ENCODE measurements around the gene ADGRF3.
"Not testable (repeated sequence)": the region's sequence is repeated elsewhere in the genome, so short reads cannot be mapped to it uniquely, and the experiment has no call there.

Gene ADGRF3

GRCh38 chr2:26346454-26347053 is at the start of gene ADGRF3:
Gene ADGRF3 (minus strand): TSS chr2:26346789. CDS start chr2:26346234, 555 bp downstream.
- DNase-seq, result peak; percentile 67

- no peak for DNase-seq
Measured at GRCh38 chr2:26395394-26395793, 48.8 kb upstream of the ADGRF3 start.

GRCh38 chr2:26394694-26395093 is 48.1 kb upstream of the ADGRF3 start:
- DNase-seq, result no peak

GRCh38 chr2:26387189-26387588 is 40.6 kb upstream of the ADGRF3 start:
- DNase-seq, result no peak

GRCh38 chr2:26384597-26384996 is 38.0 kb upstream of the ADGRF3 start:
- DNase-seq, result no peak

- no peak for DNase-seq
Measured at GRCh38 chr2:26384183-26384582, 37.6 kb upstream of the ADGRF3 start.

- no peak for DNase-seq
Measured at GRCh38 chr2:26382564-26382963, 36.0 kb upstream of the ADGRF3 start.

- DNase-seq, result no peak
Measured at GRCh38 chr2:26380281-26380680, 33.7 kb upstream of the ADGRF3 start.

- no peak for DNase-seq
Measured at GRCh38 chr2:26376799-26377198, 30.2 kb upstream of the ADGRF3 start.

- not testable (repeated sequence) for DNase-seq
Measured at GRCh38 chr2:26370909-26371308, 24.3 kb upstream of the ADGRF3 start.

GRCh38 chr2:26369664-26370063 is 23.1 kb upstream of the ADGRF3 start:
- DNase-seq, result not testable (repeated sequence)

- no peak for DNase-seq
Measured at GRCh38 chr2:26366957-26367356, 20.4 kb upstream of the ADGRF3 start.

- no peak for DNase-seq
Measured at GRCh38 chr2:26364669-26365068, 18.1 kb upstream of the ADGRF3 start.

GRCh38 chr2:26363958-26364357 is 17.4 kb upstream of the ADGRF3 start:
- DNase-seq, result no peak

GRCh38 chr2:26363323-26363722 is 16.7 kb upstream of the ADGRF3 start:
- no peak for DNase-seq

- DNase-seq, result no peak
Measured at GRCh38 chr2:26359886-26360473, 13.4 kb upstream of the ADGRF3 start.

GRCh38 chr2:26356771-26357170 is 10.2 kb upstream of the ADGRF3 start:
- no peak for DNase-seq

- no peak for DNase-seq
Measured at GRCh38 chr2:26356111-26356510, 9.5 kb upstream of the ADGRF3 start.

GRCh38 chr2:26355038-26355995 is 8.7 kb upstream of the ADGRF3 start:
- DNase-seq, result peak; percentile 10

- DNase-seq, result not testable (repeated sequence)
Measured at GRCh38 chr2:26354469-26354868, 7.9 kb upstream of the ADGRF3 start.

- DNase-seq, result peak; percentile 58
Measured at GRCh38 chr2:26352892-26353291, 6.3 kb upstream of the ADGRF3 start.

- DNase-seq, result no peak
Measured at GRCh38 chr2:26351375-26352090, 4.9 kb upstream of the ADGRF3 start.

GRCh38 chr2:26349690-26350089 is 3.1 kb upstream of the ADGRF3 start:
- DNase-seq, result no peak
